ENCODE data around the gene ACSM6. TPM values are rescaled to one million over a fixed set of nuclear protein-coding genes. Genes with fewer than 3 reads are reported as not detected.

ACSM6 gene
- total RNA-seq, 1 experiment from 2014 or later, result not detected

DNA sequence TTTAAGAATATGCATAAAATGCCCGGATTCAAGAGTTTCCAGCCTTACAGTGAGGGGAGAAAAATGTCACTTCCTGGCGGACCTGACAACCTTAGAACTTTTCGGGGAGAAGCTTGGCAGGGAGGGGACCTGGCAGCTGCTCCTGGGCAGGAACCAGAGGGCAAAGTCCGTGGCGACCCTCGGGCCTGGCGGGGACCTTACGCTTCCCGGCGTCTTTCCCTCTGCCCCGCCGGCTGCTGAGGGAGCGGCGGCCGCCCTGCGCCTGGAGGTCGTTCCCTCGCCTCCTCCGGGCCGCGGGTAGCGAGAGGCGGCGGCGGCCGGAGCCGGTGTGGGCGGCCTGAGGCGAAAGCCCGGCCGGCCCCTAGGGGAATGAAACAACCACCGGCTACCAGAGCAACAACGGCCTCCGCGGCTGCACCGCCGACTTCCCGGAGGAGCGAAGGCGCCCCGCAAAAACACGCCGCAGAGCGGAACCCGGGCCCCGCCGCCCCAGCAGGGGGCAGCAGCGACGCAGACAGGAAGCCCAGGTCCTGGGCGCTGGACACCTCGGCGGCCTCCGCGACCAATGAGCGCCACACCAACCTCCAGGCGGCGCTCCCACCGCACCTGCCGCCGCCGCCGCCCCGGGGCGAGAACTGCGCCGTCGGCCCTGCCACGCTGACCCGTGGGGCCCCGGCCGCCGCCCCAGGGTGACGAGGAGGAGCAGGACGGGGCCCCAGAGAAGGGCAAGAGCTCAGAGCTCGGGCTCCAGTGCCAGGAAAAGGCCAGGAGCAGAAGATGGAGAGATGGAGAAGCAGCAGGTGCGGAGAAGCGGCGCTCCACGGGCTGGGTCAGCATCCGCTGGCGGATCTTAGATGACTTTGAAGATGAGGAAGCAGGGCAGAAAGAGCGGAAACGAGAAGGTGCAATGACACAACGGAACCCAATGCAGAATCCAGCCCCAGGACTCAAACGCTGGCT lies 10.5 kb upstream of the ACSM6 start (continued):
- TF ChIP-seq, protein P1, sequence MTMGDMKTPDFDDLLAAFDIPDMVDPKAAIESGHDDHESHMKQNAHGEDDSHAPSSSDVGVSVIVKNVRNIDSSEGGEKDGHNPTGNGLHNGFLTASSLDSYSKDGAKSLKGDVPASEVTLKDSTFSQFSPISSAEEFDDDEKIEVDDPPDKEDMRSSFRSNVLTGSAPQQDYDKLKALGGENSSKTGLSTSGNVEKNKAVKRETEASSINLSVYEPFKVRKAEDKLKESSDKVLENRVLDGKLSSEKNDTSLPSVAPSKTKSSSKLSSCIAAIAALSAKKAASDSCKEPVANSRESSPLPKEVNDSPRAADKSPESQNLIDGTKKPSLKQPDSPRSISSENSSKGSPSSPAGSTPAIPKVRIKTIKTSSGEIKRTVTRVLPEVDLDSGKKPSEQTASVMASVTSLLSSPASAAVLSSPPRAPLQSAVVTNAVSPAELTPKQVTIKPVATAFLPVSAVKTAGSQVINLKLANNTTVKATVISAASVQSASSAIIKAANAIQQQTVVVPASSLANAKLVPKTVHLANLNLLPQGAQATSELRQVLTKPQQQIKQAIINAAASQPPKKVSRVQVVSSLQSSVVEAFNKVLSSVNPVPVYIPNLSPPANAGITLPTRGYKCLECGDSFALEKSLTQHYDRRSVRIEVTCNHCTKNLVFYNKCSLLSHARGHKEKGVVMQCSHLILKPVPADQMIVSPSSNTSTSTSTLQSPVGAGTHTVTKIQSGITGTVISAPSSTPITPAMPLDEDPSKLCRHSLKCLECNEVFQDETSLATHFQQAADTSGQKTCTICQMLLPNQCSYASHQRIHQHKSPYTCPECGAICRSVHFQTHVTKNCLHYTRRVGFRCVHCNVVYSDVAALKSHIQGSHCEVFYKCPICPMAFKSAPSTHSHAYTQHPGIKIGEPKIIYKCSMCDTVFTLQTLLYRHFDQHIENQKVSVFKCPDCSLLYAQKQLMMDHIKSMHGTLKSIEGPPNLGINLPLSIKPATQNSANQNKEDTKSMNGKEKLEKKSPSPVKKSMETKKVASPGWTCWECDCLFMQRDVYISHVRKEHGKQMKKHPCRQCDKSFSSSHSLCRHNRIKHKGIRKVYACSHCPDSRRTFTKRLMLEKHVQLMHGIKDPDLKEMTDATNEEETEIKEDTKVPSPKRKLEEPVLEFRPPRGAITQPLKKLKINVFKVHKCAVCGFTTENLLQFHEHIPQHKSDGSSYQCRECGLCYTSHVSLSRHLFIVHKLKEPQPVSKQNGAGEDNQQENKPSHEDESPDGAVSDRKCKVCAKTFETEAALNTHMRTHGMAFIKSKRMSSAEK (CRISPR knock-in tag; IDR thresholded peaks at IDR 0.05; ENCODE audit: borderline replicate concordance), result no peak

DNA sequence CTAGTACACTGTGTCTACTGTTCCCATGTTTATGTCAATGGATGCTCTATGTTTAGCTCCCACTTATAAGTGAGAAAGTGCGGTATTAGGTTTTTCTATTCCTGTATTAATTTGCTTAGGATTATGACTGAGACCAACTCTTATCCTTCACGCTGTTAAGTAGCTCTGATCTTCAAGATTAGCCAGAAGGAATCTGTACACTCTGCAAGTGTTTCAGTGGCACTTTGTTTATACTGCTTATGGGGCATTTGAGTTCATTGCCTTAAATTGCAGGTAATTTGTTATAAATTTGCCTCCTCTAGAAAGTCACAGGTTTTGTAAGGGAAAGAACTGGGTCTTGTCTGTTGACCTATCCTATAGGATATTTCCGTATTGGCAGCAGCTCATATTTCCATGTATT lies 6.4 kb upstream of the ACSM6 start:
- Mint-ChIP-seq H3K27me3 (ENCODE audit: low read depth) (no peaks in the 10 kb centered on the region), H3K4me3 (no peak overlapping the region), H3K27ac (no peak overlapping the region), H3K9me3 (peaks cover 5% of the 10 kb centered on the region; the same call in 1 of the 2 replicates), H3K4me1 (peaks cover 10% of the 10 kb centered on the region), H3K36me3 (no peaks in the 10 kb centered on the region)
- TF ChIP-seq, protein P2, sequence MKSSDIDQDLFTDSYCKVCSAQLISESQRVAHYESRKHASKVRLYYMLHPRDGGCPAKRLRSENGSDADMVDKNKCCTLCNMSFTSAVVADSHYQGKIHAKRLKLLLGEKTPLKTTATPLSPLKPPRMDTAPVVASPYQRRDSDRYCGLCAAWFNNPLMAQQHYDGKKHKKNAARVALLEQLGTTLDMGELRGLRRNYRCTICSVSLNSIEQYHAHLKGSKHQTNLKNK (CRISPR knock-in tag; IDR thresholded peaks at IDR 0.05), result no peak
- TF ChIP-seq ZNF138 (CRISPR knock-in tag; conservative IDR thresholded peaks at IDR 0.05) (no peak), ZBTB21 (CRISPR knock-in tag; IDR thresholded peaks at IDR 0.05; ENCODE audit: borderline replicate concordance) (no peak), NFATC4 (CRISPR knock-in tag; IDR thresholded peaks at IDR 0.05) (no peak), ZNF423 (CRISPR knock-in tag; IDR thresholded peaks at IDR 0.05) (no peak), JUN (CRISPR knock-in tag; IDR thresholded peaks at IDR 0.05) (no peak), ZNF416 (CRISPR knock-in tag; IDR thresholded peaks at IDR 0.05) (no peak)
- TF ChIP-seq, protein P3, sequence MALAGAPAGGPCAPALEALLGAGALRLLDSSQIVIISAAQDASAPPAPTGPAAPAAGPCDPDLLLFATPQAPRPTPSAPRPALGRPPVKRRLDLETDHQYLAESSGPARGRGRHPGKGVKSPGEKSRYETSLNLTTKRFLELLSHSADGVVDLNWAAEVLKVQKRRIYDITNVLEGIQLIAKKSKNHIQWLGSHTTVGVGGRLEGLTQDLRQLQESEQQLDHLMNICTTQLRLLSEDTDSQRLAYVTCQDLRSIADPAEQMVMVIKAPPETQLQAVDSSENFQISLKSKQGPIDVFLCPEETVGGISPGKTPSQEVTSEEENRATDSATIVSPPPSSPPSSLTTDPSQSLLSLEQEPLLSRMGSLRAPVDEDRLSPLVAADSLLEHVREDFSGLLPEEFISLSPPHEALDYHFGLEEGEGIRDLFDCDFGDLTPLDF (CRISPR knock-in tag; IDR thresholded peaks at IDR 0.05), result no peak
- TF ChIP-seq, protein P4, sequence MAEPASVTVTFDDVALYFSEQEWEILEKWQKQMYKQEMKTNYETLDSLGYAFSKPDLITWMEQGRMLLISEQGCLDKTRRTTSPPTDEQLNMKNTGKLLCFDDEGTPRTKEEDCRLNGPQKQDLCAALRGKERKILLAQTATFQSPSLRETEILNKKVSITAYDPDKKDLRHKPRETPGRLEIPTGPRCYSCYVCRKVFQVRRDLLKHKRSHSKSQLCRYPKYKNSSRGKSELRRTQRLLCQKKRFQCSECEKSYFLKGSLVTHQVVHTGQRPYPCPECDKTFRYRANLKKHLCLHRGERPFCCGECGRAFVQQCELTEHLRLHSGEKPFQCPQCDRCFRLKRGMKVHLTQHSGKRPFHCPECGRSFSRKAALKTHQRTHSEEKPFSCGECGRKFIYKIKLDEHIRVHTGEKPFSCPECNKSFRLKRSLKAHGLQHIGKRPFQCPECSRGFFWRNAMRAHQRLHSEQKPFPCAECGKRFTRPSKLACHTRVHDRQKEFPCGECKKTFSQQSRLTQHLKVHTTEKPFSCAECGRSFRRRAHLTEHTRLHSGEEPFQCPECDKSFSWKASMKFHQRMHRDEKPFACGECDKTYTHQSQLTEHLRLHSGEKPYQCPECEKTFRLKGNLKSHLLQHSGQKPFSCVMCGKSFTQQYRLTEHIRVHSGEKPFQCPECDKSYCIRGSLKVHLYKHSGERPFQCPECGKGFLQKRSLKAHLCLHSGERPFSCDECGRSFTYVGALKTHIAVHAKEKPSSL (CRISPR knock-in tag; conservative IDR thresholded peaks at IDR 0.05), result no peak
- TF ChIP-seq, protein P5, sequence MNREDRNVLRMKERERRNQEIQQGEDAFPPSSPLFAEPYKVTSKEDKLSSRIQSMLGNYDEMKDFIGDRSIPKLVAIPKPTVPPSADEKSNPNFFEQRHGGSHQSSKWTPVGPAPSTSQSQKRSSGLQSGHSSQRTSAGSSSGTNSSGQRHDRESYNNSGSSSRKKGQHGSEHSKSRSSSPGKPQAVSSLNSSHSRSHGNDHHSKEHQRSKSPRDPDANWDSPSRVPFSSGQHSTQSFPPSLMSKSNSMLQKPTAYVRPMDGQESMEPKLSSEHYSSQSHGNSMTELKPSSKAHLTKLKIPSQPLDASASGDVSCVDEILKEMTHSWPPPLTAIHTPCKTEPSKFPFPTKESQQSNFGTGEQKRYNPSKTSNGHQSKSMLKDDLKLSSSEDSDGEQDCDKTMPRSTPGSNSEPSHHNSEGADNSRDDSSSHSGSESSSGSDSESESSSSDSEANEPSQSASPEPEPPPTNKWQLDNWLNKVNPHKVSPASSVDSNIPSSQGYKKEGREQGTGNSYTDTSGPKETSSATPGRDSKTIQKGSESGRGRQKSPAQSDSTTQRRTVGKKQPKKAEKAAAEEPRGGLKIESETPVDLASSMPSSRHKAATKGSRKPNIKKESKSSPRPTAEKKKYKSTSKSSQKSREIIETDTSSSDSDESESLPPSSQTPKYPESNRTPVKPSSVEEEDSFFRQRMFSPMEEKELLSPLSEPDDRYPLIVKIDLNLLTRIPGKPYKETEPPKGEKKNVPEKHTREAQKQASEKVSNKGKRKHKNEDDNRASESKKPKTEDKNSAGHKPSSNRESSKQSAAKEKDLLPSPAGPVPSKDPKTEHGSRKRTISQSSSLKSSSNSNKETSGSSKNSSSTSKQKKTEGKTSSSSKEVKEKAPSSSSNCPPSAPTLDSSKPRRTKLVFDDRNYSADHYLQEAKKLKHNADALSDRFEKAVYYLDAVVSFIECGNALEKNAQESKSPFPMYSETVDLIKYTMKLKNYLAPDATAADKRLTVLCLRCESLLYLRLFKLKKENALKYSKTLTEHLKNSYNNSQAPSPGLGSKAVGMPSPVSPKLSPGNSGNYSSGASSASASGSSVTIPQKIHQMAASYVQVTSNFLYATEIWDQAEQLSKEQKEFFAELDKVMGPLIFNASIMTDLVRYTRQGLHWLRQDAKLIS (CRISPR knock-in tag; IDR thresholded peaks at IDR 0.05; ENCODE audit: borderline replicate concordance), result no peak
- POLR2A ChIA-PET, result no interaction called here
- ATAC-seq (no peak), DNase-seq (ENCODE audit: low spot score) (no peak)
- CTCF ChIA-PET, result interaction anchor here (1.1 to 1.4 kb wide), 2 partner anchors 55 to 108 kb away, joined by 3 to 7 read pairs; no protein-coding TSS in a partner anchor

Measured in WTC11 (cell line).